ENCODE results near the gene DENND2A.

DNA sequence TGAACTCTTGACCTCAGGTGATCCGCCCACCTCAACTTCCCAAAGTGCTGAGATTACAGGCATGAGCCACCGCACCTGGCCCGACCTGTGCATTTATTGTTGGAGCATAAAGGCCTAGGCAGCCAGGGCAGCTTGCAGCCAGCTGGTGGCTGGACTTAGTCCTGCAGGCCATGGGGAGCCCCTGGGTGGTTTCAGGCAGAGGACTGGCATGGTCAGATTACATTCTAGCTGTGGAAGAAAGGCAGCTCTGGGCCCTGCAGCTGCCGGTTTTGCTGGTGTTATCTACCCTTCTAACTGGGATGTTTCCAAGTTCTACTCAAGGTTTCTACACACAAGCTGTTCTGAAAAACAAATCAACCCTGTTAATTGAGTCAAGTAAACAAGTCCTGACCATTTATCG is 138.6 kb downstream of the DENND2A start:
- TF ChIP-seq, protein P1, sequence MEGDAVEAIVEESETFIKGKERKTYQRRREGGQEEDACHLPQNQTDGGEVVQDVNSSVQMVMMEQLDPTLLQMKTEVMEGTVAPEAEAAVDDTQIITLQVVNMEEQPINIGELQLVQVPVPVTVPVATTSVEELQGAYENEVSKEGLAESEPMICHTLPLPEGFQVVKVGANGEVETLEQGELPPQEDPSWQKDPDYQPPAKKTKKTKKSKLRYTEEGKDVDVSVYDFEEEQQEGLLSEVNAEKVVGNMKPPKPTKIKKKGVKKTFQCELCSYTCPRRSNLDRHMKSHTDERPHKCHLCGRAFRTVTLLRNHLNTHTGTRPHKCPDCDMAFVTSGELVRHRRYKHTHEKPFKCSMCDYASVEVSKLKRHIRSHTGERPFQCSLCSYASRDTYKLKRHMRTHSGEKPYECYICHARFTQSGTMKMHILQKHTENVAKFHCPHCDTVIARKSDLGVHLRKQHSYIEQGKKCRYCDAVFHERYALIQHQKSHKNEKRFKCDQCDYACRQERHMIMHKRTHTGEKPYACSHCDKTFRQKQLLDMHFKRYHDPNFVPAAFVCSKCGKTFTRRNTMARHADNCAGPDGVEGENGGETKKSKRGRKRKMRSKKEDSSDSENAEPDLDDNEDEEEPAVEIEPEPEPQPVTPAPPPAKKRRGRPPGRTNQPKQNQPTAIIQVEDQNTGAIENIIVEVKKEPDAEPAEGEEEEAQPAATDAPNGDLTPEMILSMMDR (conservative IDR thresholded peaks at IDR 0.05 in 1 of 2, IDR thresholded peaks at IDR 0.05 in 1 of 2; ENCODE audit: low read depth in 1 of 2, low read length in 2 of 2), result no peak
- TF ChIP-seq EZH2 (IDR thresholded peaks at IDR 0.05; ENCODE audit: low read length, missing control alignments), result no peak

All from fibroblast of lung (primary cell).